Measurements from ENCODE around the gene UBASH3A.

UBASH3A gene

GRCh38 chr21:42456457-42456856, 52.8 kb downstream of the UBASH3A start:
- H3K9ac ChIP-seq (ENCODE audit: low read depth, low read length), result no peak overlapping the region
- no peak overlapping the region for H3K27ac ChIP-seq (ENCODE audit: low read length)
- no peaks in the 10 kb centered on the region for H3K36me3 ChIP-seq (ENCODE audit: insufficient read depth, low read depth, low read length)
- H3K9me3 ChIP-seq (ENCODE audit: insufficient read depth, low read depth, low read length), result no peaks in the 10 kb centered on the region
- no peaks in the 10 kb centered on the region for H3K27me3 ChIP-seq (ENCODE audit: insufficient read depth, low read length)
- no peaks in the 10 kb centered on the region for H3K4me1 ChIP-seq (ENCODE audit: insufficient read depth, low read length)
- no peak overlapping the region for H3K4me3 ChIP-seq (ENCODE audit: low read length)

DNA sequence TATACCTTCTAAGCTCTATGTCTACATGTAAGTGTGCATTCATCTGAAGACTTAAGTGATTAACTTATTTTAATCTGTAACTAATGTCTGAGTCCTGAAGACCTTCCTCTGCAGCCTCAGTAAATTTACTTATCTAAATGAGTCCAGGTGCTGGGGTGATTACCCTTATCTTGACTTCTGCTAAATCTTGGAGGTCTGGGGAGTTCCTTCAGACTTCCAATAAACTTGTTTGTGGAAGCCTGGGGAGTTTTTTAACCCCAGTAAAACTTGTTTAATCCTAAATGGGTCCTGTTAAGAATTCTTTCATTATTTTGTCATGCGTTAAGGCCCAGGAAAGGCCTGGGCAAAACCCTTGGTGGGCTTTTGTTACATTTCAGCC, 55.4 kb downstream of the UBASH3A start:
- H3K4me1 ChIP-seq (ENCODE audit: insufficient read depth, low read length), result no peaks in the 10 kb centered on the region; the same call in 1 of the 2 replicates
- no peaks in the 10 kb centered on the region for H3K9me3 ChIP-seq (ENCODE audit: insufficient read depth, low read depth, low read length)
- H3K27me3 ChIP-seq (ENCODE audit: insufficient read depth, low read length), result no peaks in the 10 kb centered on the region
- no peaks in the 10 kb centered on the region for H3K36me3 ChIP-seq (ENCODE audit: insufficient read depth, low read depth, low read length)
- no peak overlapping the region for H3K27ac ChIP-seq (ENCODE audit: low read length)
- H3K4me3 ChIP-seq (ENCODE audit: low read length), result no peak overlapping the region
- H3K9ac ChIP-seq (ENCODE audit: low read depth, low read length), result no peak overlapping the region

DNA sequence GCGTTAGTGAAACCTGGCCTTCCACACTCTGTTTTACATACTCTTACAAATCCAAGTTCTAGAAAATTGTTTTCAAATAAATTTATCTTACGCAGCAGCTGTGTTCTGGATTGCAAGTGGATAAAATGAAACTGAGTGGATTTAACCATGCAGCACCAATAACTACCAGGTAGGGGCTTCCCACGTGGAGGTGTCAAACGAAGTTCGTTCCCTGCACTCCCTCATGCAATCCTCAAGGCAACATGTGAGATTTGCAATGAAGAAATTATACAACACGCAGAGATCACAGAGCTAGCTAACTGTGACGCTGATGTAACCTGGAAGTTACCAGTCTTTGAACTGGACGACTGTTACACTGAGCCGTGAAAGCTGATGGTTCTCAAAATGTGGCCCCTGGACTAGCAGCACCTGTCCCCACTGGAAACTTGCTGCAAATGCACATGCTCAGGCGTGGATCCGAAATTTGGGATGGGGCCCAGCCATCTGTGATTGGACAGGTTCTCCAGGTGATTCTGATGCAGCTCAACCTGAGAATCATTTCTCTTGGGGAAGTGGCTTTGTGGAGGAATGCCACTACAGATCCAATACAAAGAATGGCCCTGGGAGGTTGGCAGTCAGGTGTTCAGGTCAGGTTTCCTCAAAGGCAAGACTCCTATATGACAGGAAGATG, 56.0 kb downstream of the UBASH3A start:
- Histone ChIP-seq H3K9me3 (ENCODE audit: insufficient read depth, low read depth, low read length) (no peaks in the 10 kb centered on the region), H3K27ac (ENCODE audit: low read length) (no peak overlapping the region), H3K4me3 (ENCODE audit: low read length) (no peak overlapping the region), H3K9ac (ENCODE audit: low read depth, low read length) (no peak overlapping the region), H3K4me1 (ENCODE audit: insufficient read depth, low read length) (no peaks in the 10 kb centered on the region; the same call in 1 of the 2 replicates), H3K27me3 (ENCODE audit: insufficient read depth, low read length) (no peaks in the 10 kb centered on the region), H3K36me3 (ENCODE audit: insufficient read depth, low read depth, low read length) (no peaks in the 10 kb centered on the region)

DNA sequence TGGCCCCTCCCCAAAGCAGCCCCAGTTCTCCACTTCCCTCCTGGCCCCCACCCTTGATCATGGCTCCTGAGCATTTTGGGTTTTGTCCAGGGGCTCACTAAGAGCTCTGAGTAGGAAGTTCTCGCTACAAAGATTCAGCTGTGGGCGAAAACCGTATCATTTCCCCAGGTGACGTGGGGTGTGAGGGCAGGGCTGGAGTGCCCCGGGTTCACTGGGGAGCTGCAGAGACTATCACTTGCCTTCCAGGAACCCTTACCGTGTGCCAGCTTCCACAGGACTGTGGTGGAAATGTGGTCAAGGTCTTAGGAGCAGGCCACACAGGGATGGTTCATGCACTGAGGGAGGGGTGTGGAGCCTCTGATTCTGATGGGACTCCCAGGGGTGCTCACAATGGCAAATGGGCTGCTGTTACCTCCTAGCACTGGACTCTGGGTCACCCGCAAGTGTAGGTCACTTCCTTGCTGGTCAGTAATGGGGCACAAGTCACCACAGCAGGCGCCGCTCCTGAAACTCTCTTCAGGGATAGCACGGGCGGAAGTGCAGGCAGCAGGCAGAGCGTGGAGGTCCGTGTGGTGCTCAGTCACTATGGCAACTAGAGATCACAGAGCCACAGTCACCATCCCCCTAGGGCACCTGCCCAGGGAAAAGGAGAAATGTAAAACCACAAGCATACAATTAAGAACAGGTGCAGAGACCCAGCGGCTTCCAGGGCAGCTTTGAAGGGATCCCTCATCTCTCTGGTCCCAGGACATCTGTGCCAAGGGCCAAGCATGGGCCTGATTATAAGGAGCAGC, 56.9 kb downstream of the UBASH3A start:
- Histone ChIP-seq H3K9ac (ENCODE audit: low read depth, low read length) (no peak overlapping the region), H3K36me3 (ENCODE audit: insufficient read depth, low read depth, low read length) (no peaks in the 10 kb centered on the region), H3K4me3 (ENCODE audit: low read length) (no peak overlapping the region), H3K27me3 (ENCODE audit: insufficient read depth, low read length) (no peaks in the 10 kb centered on the region), H3K9me3 (ENCODE audit: insufficient read depth, low read depth, low read length) (no peaks in the 10 kb centered on the region), H3K27ac (ENCODE audit: low read length) (no peak overlapping the region), H3K4me1 (ENCODE audit: insufficient read depth, low read length) (peaks cover 8% of the 10 kb centered on the region)

DNA sequence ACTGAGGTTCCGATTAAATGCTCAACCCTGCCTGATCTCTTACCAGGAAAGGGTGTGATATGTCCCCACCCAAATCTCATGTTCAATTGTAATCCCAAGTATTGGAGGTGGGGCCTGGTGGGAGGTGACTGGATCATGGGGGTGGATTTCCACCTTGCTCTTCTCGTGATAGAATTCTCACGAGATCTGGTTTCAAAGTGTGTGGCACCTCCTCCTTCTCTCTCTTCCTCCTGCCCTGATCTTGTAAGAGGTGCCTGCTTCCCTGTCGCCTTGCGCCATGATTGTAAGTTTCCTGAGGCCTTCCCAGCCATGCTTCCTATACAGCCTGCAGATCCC, 57.5 kb downstream of the UBASH3A start:
- no peaks in the 10 kb centered on the region for H3K27me3 ChIP-seq (ENCODE audit: insufficient read depth, low read length)
- no peaks in the 10 kb centered on the region for H3K36me3 ChIP-seq (ENCODE audit: insufficient read depth, low read depth, low read length)
- H3K4me1 ChIP-seq (ENCODE audit: insufficient read depth, low read length), result peaks cover 8% of the 10 kb centered on the region
- H3K9me3 ChIP-seq (ENCODE audit: insufficient read depth, low read depth, low read length), result no peaks in the 10 kb centered on the region
- no peak overlapping the region for H3K4me3 ChIP-seq (ENCODE audit: low read length)
- H3K9ac ChIP-seq (ENCODE audit: low read depth, low read length), result no peak overlapping the region
- H3K27ac ChIP-seq (ENCODE audit: low read length), result no peak overlapping the region

DNA sequence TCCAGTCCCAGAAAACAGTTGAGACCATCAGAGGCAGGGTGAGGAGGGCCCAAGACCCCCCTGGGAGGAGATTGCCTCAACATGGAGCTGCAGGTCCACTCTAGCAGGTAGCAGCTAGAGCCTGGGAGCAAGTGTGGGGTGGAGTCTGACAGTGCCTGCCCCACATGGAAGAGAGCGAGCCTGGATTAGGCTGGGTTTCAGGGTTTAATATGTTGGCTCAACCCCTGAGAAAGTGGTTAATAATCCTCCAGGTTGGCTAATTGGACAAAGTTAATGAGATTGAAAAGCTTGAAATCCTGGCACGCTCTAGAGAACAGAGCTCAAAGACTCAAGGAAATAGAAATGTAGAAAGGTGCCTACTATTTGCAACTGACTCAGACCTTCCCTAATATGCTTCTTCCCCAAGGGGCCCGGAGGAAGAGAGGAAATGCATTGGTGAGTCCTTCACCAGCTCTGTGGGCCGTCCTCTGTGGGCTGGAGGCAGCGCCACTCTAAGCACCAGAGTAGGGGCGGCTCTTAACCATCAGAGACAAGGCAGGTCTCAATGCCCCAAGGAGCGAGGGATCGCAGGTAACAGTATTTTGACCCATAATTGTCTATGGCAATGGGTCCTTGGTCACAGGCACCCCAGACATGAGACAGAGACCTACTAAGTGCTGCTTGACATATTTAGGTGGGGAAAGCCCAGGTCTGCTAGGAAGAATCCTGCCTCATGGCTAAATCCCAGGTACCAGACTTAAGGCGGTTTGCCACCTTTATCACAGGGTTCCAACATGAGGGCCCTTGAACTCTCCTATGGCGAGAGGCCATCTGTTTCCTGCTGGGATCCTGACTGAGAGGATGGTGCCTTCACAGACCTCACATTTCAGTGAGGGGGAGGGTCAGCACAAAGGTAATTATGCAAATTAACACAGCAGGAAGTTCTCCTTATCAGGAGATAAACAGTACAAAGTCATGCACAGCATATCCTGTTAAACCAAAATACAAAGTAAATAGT, 58.5 kb downstream of the UBASH3A start:
- Histone ChIP-seq H3K27me3 (ENCODE audit: insufficient read depth, low read length) (no peaks in the 10 kb centered on the region), H3K9ac (ENCODE audit: low read depth, low read length) (no peak overlapping the region), H3K9me3 (ENCODE audit: insufficient read depth, low read depth, low read length) (no peaks in the 10 kb centered on the region), H3K4me3 (ENCODE audit: low read length) (no peak overlapping the region), H3K4me1 (ENCODE audit: insufficient read depth, low read length) (peaks cover 8% of the 10 kb centered on the region), H3K27ac (ENCODE audit: low read length) (no peak overlapping the region), H3K36me3 (ENCODE audit: insufficient read depth, low read depth, low read length) (no peaks in the 10 kb centered on the region)

DNA sequence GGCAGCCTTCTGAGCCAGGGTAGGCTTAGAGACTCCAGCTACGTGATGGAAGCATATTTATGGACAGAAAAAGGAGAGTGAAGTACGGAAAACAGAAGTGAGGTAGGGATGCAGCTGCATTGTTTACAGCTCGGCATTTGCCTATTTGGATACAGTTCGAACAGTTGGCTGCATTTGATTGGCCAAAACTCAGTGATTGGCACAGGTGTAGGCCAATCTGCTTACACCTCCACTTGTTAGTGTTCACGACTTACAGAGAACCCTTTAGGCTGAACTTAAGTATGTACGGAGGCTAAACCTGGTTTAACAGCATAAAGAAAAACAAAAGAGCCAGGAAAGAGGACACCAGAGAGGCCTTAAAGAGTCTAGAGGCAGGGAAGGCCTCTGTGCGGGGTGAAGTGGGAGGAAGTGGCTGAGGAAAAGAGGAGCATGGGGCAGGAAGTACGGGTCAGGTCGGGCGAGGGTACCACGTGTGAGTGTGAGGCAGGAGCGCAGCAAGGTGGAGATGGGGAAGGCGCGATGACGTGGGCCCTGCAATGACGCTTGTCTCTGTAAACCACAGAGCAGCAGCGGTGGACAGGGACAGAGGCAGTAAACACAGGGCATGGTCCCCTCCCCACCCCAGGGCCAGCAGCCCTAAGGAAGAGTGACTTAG, 60.3 kb downstream of the UBASH3A start:
- Histone ChIP-seq H3K9ac (ENCODE audit: low read depth, low read length) (no peak overlapping the region), H3K4me1 (ENCODE audit: insufficient read depth, low read length) (peaks cover 15% of the 10 kb centered on the region), H3K27me3 (ENCODE audit: insufficient read depth, low read length) (no peaks in the 10 kb centered on the region), H3K9me3 (ENCODE audit: insufficient read depth, low read depth, low read length) (no peaks in the 10 kb centered on the region), H3K36me3 (ENCODE audit: insufficient read depth, low read depth, low read length) (no peaks in the 10 kb centered on the region), H3K27ac (ENCODE audit: low read length) (no peak overlapping the region), H3K4me3 (ENCODE audit: low read length) (no peak overlapping the region)

DNA sequence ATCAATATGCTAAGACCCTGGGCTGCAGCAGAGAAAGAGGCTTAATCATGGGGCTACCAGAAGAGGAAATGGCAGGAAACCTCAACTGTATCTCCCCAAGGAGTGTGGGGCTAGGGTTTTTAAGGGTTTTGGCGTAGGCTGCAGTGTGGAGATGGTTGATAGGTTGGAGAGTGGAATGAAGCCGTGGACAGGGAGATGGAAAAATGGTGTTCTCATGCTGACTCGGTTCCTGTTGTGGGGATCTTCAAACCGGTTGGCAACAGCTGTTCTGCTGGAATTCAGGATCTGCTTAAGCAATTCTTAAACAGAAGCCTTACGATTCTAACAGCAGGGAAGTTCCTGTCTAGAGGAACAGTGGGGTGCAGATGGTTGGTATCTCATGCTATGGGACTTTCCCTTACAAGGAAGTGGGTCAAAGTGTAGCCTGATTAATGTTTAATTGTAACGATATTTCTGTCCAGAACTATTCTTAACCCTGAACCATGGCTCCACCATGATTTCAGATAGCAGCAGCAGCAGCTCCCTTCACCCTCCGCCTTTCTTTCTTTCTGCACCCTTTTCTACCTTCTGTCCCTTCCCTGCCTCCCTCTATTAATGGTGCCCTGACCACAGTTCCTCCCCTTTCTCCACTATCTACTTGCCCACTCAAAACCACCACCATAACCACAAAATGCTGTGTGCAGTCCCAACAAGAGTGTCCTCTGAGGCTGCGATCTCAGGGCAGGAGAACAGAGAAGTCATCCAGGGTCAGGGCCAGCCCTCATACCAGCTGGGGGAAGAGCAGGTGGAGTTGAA, 61.5 kb downstream of the UBASH3A start:
- Histone ChIP-seq H3K4me1 (ENCODE audit: insufficient read depth, low read length) (peaks cover 15% of the 10 kb centered on the region), H3K4me3 (ENCODE audit: low read length) (no peak overlapping the region), H3K9ac (ENCODE audit: low read depth, low read length) (no peak overlapping the region), H3K36me3 (ENCODE audit: insufficient read depth, low read depth, low read length) (no peaks in the 10 kb centered on the region), H3K27me3 (ENCODE audit: insufficient read depth, low read length) (no peaks in the 10 kb centered on the region), H3K9me3 (ENCODE audit: insufficient read depth, low read depth, low read length) (no peaks in the 10 kb centered on the region), H3K27ac (ENCODE audit: low read length) (no peak overlapping the region)

DNA sequence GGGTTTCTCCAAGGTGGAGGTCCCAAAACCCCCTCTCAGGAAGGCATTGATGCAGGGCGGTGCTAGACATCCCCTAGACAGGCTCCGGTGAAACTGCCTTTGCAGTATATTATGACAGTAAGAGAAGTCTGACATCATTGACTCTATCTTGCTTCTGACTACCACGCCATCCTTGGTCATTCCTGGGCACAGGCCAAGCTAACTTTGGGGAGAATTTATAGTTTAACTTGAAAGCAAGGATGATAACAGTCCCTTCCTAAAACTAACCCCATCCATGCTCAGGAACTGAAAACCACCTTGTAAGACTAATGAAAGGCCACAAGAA, 62.1 kb downstream of the UBASH3A start:
- H3K9me3 ChIP-seq (ENCODE audit: insufficient read depth, low read depth, low read length), result no peaks in the 10 kb centered on the region
- H3K4me1 ChIP-seq (ENCODE audit: insufficient read depth, low read length), result peaks cover 15% of the 10 kb centered on the region
- H3K4me3 ChIP-seq (ENCODE audit: low read length), result no peak overlapping the region
- no peak overlapping the region for H3K9ac ChIP-seq (ENCODE audit: low read depth, low read length)
- no peak overlapping the region for H3K27ac ChIP-seq (ENCODE audit: low read length)
- no peaks in the 10 kb centered on the region for H3K36me3 ChIP-seq (ENCODE audit: insufficient read depth, low read depth, low read length)
- H3K27me3 ChIP-seq (ENCODE audit: insufficient read depth, low read length), result no peaks in the 10 kb centered on the region

GRCh38 chr21:42466700-42467099, 63.0 kb downstream of the UBASH3A start:
- Histone ChIP-seq H3K4me1 (ENCODE audit: insufficient read depth, low read length) (peaks cover 15% of the 10 kb centered on the region), H3K27me3 (ENCODE audit: insufficient read depth, low read length) (no peaks in the 10 kb centered on the region), H3K9ac (ENCODE audit: low read depth, low read length) (no peak overlapping the region)

More at GRCh38 chr21:42466700-42467099, 63.0 kb downstream of the UBASH3A start:
- Histone ChIP-seq H3K27ac (ENCODE audit: low read length) (no peak overlapping the region), H3K9me3 (ENCODE audit: insufficient read depth, low read depth, low read length) (no peaks in the 10 kb centered on the region), H3K4me3 (ENCODE audit: low read length) (no peak overlapping the region), H3K36me3 (ENCODE audit: insufficient read depth, low read depth, low read length) (no peaks in the 10 kb centered on the region)

Measured in iPS-20b (cell line).